ENCODE measurements around the gene RAP1GAP2. TPM values are rescaled to one million over a fixed set of nuclear protein-coding genes. Genes with fewer than 3 reads are reported as not detected.

The RAP1GAP2 gene
- total and polyA plus RNA-seq, 2 of the 8 experiments (the other 6 are each of a cell fraction or from before 2014, with no cell fraction given), result 24.0 to 63.8 TPM

DNA sequence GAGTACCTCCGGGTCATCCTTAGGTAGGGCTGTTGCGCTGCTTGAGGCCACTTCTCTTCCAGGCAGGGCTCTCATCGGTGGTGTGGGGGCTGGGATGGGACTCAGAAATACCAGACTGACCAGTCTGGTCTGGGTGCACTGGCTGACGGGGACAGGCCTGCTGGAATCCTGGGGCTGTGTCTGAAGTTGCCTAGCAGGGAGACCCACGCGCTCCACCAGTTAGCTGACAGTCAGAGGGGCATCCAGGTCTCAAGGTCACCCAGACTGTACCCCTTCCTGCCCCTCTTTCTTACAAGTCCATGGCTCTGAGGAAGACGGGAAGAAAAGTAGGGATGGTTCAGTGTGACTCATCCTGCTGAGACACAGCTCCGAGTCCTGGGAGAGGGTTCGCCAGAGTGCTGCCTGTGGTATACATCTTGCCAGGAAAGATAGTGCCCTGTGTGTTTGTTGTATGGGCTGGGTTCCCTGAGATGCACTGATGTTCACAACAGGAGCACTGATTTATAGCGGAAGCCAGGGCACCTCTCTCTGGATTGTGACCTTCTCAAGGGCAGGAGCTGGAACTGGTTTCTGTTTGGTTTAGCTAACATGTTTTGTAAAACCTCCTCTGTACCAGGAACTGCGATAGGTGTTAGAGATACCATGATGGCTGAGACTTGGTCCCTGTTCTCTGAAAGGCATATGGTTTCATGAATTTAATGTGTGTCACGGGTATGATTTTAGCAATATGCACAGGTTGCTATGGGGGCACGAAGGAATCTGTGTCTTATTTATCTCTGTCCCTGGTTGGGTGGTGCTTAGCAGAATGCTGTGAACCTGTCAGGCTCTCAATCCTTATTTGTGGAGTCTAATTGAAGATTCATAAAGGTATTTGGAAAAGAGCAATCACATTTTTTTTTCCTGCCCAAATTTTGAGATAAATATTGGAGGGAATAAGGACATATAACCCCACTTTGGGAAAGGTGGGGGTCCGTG lies 169.7 kb downstream of the RAP1GAP2 start:
- H3K18ac ChIP-seq (ENCODE audit: extremely low read depth, low read length), result no peak overlapping the region
- H3K4me1 ChIP-seq (replicated peaks in 1 of 4; ENCODE audit: control insufficient read depth in 3 of 4, insufficient read depth in 4 of 4, low read length in 3 of 4), result peaks cover 0 to 8% (median 2%) of the 10 kb centered on the region in 4 experiments; a peak in 3 of 7 replicates
- ChIA-PET CTCF (ENCODE audit: partially characterized antibody) (interaction anchor here (0.5 kb wide), 1 partner anchor 125 kb away, joined by 3 read pairs; no protein-coding TSS in a partner anchor), POLR2A (ENCODE audit: partially characterized antibody) (no interaction called here)
- WGBS, 2 experiments (ENCODE audit: extremely low coverage in 1 of 2, insufficient coverage in 1 of 2, insufficient read length in 1 of 2, insufficient replicate concordance in 2 of 2, low coverage in 1 of 2, low lambda C conversion rate in 2 of 2, missing lambda C conversion rate in 1 of 2), result 88% methylated on average over 14 of the region's 14 CpGs; no CpG with 5 or more reads in 1 of the 2 experiments
- no peak overlapping the region for H2BK20ac ChIP-seq (ENCODE audit: low read length)
- no peak overlapping the region for H2BK5ac ChIP-seq (ENCODE audit: low read depth, low read length)
- DNase-seq (ENCODE audit: low read depth in 1 of 2, low spot score in 2 of 2) (no peak), FAIRE-seq (no peak)
- no peak overlapping the region for H4K5ac ChIP-seq (ENCODE audit: insufficient read length, low read depth, low read length)
- no peaks in the 10 kb centered on the region for H3K23me2 ChIP-seq (ENCODE audit: low read depth, low read length)
- no peaks in the 10 kb centered on the region for H3K9me3 ChIP-seq (ENCODE audit: insufficient read depth in 2 of 2, low read depth in 1 of 2, low read length in 1 of 2)
- no peaks in the 10 kb centered on the region for H3K27me3 ChIP-seq (replicated peaks in 1 of 4; ENCODE audit: control insufficient read depth in 3 of 4, extremely low read depth in 1 of 4, insufficient read depth in 3 of 4, low read length in 3 of 4)
- no peak overlapping the region for H4K91ac ChIP-seq (replicated peaks; ENCODE audit: insufficient read length, low read length)
- H3K23ac ChIP-seq (ENCODE audit: insufficient read length), result no peak overlapping the region
- peaks cover 0 to 12% (median 4%) of the 10 kb centered on the region in 4 experiments; a peak in 3 of 8 replicates for H3K36me3 ChIP-seq (ENCODE audit: control insufficient read depth in 2 of 4, insufficient read depth in 4 of 4, low read length in 3 of 4)
- no peak overlapping the region for H2BK12ac ChIP-seq (ENCODE audit: low read depth, low read length)
- H3K14ac ChIP-seq (ENCODE audit: insufficient read length), result no peak overlapping the region
- no peak overlapping the region for H2BK120ac ChIP-seq (replicated peaks; ENCODE audit: low read depth, low read length)
- no peak overlapping the region for H2AK5ac ChIP-seq (ENCODE audit: low read depth, low read length)
- no peak overlapping the region for H3K27ac ChIP-seq (ENCODE audit: low read depth, low read length)
- H3K79me2 ChIP-seq (ENCODE audit: control insufficient read depth in 1 of 2, insufficient read depth in 2 of 2, low read length in 2 of 2), result no peaks in the 10 kb centered on the region
- no peak overlapping the region for H3K56ac ChIP-seq (replicated peaks; ENCODE audit: insufficient read length, low read depth, low read length)
- no peak overlapping the region for H2BK15ac ChIP-seq (ENCODE audit: low read length)
- no peak overlapping the region for H3K4ac ChIP-seq (replicated peaks; ENCODE audit: insufficient read length, low read depth, low read length)
- H4K8ac ChIP-seq (ENCODE audit: extremely low read depth, insufficient read depth, low read length), result no peak overlapping the region
- no peaks in the 10 kb centered on the region for H4K20me1 ChIP-seq (replicated peaks in 1 of 2; ENCODE audit: control insufficient read depth in 1 of 2, insufficient read depth in 2 of 2, low read length in 2 of 2)
- no peak overlapping the region for H3K9ac ChIP-seq (replicated peaks in 1 of 4; ENCODE audit: extremely low read depth in 1 of 4, low read depth in 3 of 4, low read length in 3 of 4)
- no peak overlapping the region for H3K4me2 ChIP-seq (ENCODE audit: insufficient read depth in 1 of 2, low read depth in 2 of 2, low read length in 2 of 2)
- peaks cover 2% of the 10 kb centered on the region for H3K79me1 ChIP-seq (ENCODE audit: low read depth, low read length)
- no peak overlapping the region for H2AFZ ChIP-seq (ENCODE audit: low read length)
- H3K4me3 ChIP-seq (ENCODE audit: extremely low read depth in 1 of 4, insufficient read depth in 2 of 4, low read depth in 3 of 4, low read length in 4 of 4), result no peak overlapping the region
- TF ChIP-seq RNF2 (IDR thresholded peaks at IDR 0.05; ENCODE audit: borderline replicate concordance, low read depth, low read length, missing control alignments, poor library complexity, severe bottlenecking) (no peak), SP4 (IDR thresholded peaks at IDR 0.05; ENCODE audit: low read length) (no peak), BCL11A (IDR thresholded peaks at IDR 0.05; ENCODE audit: low read depth in 2 of 2, low read length in 2 of 2) (no peak), CBX5 (IDR thresholded peaks at IDR 0.05; ENCODE audit: low read depth, low read length) (no peak), SIRT6 (IDR thresholded peaks at IDR 0.05; ENCODE audit: low read length) (no peak), MAFK (IDR thresholded peaks at IDR 0.05; ENCODE audit: low read depth, low read length) (no peak), CHD1 (IDR thresholded peaks at IDR 0.05; ENCODE audit: low read depth, low read length) (no peak)
- TF ChIP-seq, protein P1, sequence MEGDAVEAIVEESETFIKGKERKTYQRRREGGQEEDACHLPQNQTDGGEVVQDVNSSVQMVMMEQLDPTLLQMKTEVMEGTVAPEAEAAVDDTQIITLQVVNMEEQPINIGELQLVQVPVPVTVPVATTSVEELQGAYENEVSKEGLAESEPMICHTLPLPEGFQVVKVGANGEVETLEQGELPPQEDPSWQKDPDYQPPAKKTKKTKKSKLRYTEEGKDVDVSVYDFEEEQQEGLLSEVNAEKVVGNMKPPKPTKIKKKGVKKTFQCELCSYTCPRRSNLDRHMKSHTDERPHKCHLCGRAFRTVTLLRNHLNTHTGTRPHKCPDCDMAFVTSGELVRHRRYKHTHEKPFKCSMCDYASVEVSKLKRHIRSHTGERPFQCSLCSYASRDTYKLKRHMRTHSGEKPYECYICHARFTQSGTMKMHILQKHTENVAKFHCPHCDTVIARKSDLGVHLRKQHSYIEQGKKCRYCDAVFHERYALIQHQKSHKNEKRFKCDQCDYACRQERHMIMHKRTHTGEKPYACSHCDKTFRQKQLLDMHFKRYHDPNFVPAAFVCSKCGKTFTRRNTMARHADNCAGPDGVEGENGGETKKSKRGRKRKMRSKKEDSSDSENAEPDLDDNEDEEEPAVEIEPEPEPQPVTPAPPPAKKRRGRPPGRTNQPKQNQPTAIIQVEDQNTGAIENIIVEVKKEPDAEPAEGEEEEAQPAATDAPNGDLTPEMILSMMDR (IDR thresholded peaks at IDR 0.05; ENCODE audit: control extremely low read depth in 1 of 3, insufficient read depth in 1 of 3, low read depth in 1 of 3, low read length in 3 of 3), result no peak
